Stimulated activated CD8-positive, alpha-beta memory T cell treated with anti-CD3 and anti-CD28 coated beads, Interleukin-12 subunit alpha, Interleukin-12 subunit beta, amount 100 ng/mL, for 1 hour (primary cell): Measurements from ENCODE around the gene PID1.

Source experiments
- DNase-seq: peaks from one replicate; pipeline ENCODE4 v3.0.0-alpha.2; 2020; ENCODE audit warnings: low read depth

Gene PID1, protein sequence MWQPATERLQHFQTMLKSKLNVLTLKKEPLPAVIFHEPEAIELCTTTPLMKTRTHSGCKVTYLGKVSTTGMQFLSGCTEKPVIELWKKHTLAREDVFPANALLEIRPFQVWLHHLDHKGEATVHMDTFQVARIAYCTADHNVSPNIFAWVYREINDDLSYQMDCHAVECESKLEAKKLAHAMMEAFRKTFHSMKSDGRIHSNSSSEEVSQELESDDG

GRCh38 chr2:229270551-229271410 is at the start of gene PID1:
PID1 (minus strand) TSS chr2:229271287; CDS start chr2:229271043, 244 bp downstream.
- no peak for DNase-seq

- no peak for DNase-seq
These were observed 48.5 kb upstream of the PID1 start for GRCh38 chr2:229319558-229319957.

DNA sequence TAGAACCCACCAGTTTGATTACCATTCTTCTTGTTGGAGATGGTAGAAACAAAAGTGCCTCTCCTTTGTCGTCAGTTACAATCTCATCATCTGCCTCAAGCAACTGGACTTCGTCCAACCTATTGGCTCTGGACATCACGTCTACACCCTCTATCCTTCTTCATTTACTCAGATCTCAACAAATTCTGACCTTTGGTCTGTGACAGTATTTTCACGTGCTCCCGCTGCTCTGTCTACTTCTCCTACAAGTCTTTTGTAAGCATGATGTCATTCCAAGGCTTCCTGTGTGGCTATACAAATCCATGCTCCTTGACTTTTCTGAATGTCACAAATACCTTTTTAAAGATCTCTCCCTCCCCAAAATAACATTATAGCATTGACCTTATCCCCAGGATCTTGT is 43.0 kb upstream of the PID1 start:
- DNase-seq: no peak

- no peak for DNase-seq
These were observed 42.5 kb upstream of the PID1 start for GRCh38 chr2:229313591-229313990.

DNA sequence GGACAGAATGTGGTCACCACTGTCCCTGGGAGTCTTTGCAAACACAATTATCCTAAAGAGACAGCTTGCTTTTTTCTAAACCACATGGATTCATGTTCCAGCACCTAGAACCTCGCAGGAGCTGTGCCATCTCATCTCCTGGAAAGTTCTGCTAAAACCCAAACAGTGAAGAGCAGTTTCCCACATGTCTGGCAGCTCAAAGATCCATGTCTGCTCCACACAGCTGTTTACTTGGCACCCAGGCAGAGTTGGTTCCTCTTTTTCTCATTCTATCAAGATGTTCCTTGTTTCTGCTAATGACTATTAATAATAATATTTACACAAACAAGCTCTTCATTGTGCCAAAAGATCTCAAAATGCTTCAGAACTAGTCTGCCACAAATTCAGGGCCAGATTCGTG is 30.1 kb upstream of the PID1 start:
- no peak for DNase-seq

DNA sequence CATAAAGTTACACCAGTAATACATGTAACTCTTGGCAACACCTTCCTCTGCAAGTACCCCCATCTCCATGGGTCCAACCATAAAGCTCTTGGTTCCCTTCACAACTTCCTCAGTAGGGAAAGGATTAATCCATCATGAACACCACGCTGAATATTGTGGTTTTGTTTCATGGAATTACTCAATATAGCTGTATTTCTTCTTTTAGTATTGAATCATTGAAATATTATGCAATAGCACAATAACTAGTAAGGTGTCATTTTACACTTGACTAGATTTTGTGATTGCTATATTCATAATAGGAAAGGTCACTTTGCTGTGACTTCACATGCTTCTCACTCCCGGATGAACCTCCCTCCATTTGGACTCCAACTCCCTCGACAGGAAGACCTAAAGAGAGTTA is 29.7 kb upstream of the PID1 start:
- no peak for DNase-seq

DNA sequence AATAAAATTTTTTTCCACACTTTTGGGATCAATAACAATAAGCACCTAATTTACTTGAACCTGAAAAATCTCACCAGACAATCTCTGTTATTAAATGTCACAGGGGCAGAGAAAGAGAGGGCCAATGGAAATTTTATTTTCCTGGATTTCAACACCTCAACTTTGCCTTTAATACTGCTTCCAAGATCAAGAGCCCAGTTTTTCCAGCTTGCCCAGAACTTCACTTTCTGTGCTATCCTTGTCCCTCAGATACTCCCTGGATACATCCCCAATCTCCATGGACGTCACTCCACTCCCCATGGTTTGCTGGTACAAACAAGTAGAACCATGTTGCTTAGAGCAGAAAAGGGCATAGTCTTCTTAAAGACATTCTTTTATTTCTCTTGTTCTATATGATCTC is 29.3 kb upstream of the PID1 start:
- DNase-seq: no peak

GRCh38 chr2:229297247-229297646 is 26.2 kb upstream of the PID1 start:
- no peak for DNase-seq

GRCh38 chr2:229296536-229296935 is 25.4 kb upstream of the PID1 start:
- no peak for DNase-seq

- no peak for DNase-seq
These were observed 24.9 kb upstream of the PID1 start for GRCh38 chr2:229296016-229296415.

DNA sequence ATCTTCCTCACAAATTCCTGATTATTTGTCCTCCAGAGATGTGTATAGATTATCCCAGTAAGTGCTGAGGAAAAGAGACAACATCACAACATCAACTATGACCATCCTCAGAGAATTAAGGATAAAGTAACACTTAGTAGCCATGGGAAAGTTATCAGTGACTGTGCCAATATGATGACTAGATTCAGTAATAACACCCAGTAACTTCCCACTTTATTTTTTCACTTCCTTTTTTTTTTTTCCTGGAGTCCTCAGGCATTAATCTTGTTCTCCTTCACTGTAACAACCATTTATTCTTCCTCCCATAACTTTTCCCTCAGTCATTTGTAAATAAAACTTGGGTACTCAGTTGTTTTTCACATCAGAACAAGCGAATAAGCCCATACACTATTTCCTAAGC is 16.7 kb upstream of the PID1 start:
- no peak for DNase-seq

GRCh38 chr2:229282758-229283546 is 11.9 kb upstream of the PID1 start:
- no peak for DNase-seq

- no peak for DNase-seq
These were observed 8.4 kb upstream of the PID1 start for GRCh38 chr2:229279516-229279915.

DNA sequence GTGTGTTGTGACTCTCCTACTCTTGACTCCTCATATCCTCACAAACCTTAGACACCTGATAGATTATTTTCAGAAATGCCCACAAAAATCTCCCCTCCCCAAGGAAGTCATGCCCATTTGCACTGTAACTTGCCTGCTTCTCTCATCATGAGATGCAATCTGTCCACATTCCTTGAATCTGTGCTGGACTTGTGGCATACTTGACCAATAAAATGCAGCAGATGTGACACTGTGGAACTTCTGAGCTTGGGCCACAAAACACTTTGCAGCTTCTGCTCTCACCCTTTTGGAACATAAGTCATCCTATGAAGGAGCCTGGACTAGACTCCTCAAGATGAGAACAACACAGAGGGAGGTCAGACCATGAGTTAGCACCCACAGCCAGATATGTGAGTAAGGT is 4.4 kb upstream of the PID1 start:
- DNase-seq: no peak

DNA sequence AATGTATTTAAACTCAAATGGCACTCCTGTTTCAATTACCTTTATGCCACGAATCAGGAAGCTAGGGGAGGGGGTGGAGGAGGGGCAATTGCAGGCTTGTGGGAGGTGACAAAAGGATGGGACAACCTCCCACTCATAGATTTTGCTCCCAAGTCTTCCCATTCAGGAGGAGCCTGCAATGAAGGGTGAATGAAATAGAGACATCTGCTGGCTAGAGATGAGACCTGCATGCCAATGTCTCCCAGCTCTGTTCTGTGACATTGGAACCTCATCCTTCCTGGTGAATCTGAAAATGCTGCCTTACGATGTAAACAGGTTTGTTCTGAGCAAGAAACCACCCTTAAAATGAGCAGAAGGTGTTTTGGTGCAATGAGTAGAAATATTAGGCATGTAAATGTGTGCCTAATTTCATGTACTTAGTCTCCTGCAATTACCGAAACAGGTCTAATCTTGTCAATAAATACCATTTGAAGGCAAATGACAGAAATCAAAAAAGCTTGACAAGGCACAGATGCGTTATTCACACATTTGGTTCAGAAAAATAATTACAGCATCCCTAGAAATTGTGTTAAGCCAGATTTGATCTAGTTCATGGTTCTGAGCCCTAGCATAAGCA is 2.7 kb upstream of the PID1 start:
- DNase-seq: no peak

GRCh38 chr2:229273006-229273722 is 2.1 kb upstream of the PID1 start:
- DNase-seq: no peak

DNA sequence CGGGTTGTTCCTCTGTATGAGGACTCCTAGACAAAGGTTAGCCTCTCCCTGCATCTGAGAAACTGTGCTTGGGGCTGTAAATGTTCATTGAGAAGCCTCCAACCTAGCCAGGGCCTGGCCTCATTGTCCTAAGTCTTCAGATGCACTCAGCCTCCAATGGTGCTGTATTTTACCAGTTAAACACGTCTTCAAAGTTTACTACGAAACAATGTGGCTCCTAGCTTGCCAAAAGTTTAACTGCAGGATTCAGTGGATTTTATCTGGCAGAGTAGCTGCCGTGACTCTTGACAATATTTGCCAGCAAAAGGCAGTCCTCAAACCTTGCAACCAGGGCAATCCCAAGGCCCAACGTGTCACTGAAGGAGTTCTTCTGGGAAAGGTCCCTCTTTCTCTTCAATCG is 1.1 kb downstream of the PID1 start:
- no peak for DNase-seq

- no peak for DNase-seq
These were observed 1.9 kb downstream of the PID1 start for GRCh38 chr2:229269146-229269545.

GRCh38 chr2:229268626-229269025 is 2.5 kb downstream of the PID1 start:
- DNase-seq: no peak

GRCh38 chr2:229267080-229267479 is 4.0 kb downstream of the PID1 start:
- DNase-seq: no peak

- no peak for DNase-seq
These were observed 5.4 kb downstream of the PID1 start for GRCh38 chr2:229265727-229266126.

DNA sequence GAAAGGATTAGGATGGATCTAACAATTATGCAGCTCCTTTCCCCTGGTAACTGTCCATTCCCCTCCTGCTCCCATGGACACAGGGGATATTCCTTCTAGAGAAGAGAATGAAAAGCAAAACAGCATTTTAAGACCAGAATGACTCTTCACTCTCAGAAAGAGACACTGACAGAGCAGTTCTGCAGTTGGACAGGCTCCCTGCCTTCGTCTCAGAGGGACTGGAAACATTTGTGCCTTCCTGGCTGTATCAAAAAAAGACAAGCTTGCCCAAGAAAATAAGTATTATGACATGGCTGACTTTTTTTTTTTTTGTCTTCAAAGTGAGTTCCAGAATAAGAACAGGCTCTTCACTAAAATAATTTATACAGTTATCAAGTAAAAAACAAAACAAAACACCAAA is 9.5 kb downstream of the PID1 start:
- no peak for DNase-seq
